Measurements from ENCODE around the gene WDR7.

- TF ChIP-seq CTCF (conservative IDR thresholded peaks at IDR 0.05; ENCODE audit: low read depth, low read length) = no peak
- no peak for TF ChIP-seq POLR2A (IDR thresholded peaks at IDR 0.05; ENCODE audit: low read depth, low read length)
- TF ChIP-seq CEBPB (IDR thresholded peaks at IDR 0.05; ENCODE audit: low read depth, low read length) = no peak
- no peak for TF ChIP-seq MXI1 (IDR thresholded peaks at IDR 0.05; ENCODE audit: borderline replicate concordance, low read depth, low read length)
- TF ChIP-seq RCOR1 (IDR thresholded peaks at IDR 0.05; ENCODE audit: insufficient replicate concordance, low read length) = no peak
- no peak for TF ChIP-seq MAFK (IDR thresholded peaks at IDR 0.05; ENCODE audit: low read depth, low read length)
- no peak for TF ChIP-seq BHLHE40 (IDR thresholded peaks at IDR 0.05; ENCODE audit: low read depth, low read length)
Measured at GRCh38 chr18:56649996-56650395, 1.2 kb upstream of the WDR7 start.
